GM12801 (cell line): ENCODE results near the gene GARNL3.

Source experiments
- TF ChIP-seq, protein P1 (sequence below): IDR thresholded peaks from one replicate; pipeline ENCODE4 v1.5.1; 2011; ENCODE audit warnings: control low read depth; ENCODE audit not compliant: insufficient read length; ENCODE audit errors: extremely low read depth

The GARNL3 gene

DNA sequence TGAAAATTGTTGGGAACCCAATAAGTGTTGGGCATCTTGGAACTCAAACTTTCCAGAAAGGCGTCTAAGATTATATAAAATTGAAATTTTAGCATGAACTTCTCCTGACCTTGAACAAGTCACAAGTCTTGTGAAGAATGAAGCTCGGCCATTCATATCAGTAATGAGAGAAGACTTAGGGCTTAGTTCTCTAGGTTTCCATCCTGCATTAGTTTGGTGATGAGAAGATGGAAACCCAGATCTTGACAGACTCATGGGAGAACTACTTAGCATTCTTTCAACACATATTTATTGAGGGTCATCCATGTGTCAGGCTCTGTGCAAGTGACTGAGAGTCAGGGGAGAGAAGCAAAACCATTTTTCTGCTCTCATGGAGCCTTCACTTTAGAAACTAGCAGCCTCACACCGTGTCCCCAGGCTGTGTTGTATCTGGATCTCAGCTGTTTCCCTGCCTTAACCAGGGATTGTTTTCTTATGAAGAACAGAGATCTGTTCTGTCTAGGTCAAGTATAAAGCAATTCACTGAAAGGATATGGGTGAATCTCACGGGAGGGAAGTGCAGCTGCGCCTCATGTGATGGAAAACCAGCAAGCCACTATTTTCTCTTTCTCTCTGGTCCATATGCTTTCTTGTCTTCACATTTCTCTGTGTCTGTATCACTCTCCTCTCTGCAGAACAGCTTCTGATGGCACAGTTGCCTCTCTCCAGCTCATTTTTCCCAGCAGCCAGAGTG, 3.4 kb downstream of the GARNL3 start:
- TF ChIP-seq, protein P1, sequence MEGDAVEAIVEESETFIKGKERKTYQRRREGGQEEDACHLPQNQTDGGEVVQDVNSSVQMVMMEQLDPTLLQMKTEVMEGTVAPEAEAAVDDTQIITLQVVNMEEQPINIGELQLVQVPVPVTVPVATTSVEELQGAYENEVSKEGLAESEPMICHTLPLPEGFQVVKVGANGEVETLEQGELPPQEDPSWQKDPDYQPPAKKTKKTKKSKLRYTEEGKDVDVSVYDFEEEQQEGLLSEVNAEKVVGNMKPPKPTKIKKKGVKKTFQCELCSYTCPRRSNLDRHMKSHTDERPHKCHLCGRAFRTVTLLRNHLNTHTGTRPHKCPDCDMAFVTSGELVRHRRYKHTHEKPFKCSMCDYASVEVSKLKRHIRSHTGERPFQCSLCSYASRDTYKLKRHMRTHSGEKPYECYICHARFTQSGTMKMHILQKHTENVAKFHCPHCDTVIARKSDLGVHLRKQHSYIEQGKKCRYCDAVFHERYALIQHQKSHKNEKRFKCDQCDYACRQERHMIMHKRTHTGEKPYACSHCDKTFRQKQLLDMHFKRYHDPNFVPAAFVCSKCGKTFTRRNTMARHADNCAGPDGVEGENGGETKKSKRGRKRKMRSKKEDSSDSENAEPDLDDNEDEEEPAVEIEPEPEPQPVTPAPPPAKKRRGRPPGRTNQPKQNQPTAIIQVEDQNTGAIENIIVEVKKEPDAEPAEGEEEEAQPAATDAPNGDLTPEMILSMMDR: no peak

GRCh38 chr9:127269449-127269848, 4.9 kb downstream of the GARNL3 start:
- TF ChIP-seq, protein P1: no peak

DNA sequence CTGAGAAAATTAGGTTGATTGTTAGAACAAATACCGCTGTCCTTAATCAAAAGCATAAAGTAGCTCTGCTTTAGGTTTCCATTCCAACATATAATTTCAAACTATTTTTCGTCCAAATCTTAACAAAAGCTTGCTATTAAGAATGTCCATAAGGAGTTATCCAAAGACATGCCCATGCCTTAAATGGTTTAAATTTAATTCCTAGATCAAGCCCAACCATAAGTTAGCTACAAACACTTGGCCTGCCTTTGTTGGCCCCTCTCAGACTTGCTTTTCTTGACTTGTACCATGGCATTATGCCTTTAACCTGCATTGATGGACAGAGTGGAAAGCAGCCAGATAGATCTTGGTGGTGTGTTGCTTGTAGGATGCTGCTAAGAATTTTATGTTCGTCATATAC, 8.8 kb downstream of the GARNL3 start:
- TF ChIP-seq, protein P1: no peak

- TF ChIP-seq, protein P1: no peak
These were observed 12.5 kb downstream of the GARNL3 start for GRCh38 chr9:127277099-127277498.

DNA sequence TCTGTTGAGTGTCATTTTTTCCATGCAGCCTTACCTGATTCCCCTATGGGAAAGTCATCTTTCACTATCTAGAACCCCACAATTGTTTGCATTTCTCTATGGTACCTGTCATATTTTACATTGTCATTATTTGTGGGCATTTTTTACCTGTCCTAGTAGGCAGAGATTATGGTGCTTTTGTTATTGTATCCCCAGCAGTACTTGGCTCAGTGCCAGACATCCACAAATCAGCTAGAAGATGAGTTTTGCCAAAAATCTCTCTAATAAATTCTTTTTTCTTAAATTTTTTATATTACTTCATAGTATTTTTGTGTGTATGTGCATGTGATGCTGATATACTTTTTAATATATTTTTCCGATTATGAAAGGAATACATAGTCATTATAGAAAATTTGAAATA, 13.2 kb downstream of the GARNL3 start:
- TF ChIP-seq, protein P1: no peak

GRCh38 chr9:127278372-127278771, 13.8 kb downstream of the GARNL3 start:
- TF ChIP-seq, protein P1: no peak

DNA sequence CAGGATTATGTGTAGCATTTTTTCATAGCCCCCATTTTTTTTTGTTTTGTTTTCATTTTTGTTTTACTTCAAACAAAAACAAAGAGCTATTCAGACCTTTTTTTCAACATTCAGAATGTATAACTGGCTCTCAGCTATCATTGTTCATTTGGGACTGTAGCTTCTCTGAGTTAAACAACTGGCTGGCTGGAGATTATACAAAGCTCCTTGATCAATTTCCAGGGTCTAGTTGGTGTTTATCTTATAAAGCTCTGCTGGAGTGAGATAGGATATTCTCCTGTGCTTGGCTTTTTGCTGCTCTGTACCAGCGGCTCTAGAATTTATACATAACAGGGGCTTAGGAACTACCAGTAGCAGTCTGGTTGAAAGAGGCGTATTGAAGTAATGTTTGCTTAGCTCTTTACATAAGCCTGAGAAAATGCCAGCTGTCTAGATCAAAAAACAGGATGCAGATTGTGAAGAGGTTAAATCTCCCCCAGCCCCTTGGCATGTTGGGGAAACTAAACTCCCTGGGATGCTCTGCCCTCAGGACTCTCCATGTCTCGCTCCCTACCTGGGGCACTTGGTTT, 15.2 kb downstream of the GARNL3 start:
- TF ChIP-seq, protein P1: no peak
